Activated naive CD4-positive, alpha-beta T cell treated with Interleukin-2 at 50 U/mL for 16 hours (primary cell): ENCODE data around the gene KLHDC1.

Experiments used
- DNase-seq: peaks from one replicate; pipeline ENCODE4 v3.0.0-alpha.2; 2020

Gene KLHDC1

GRCh38 chr14:49796025-49796424, 103.1 kb downstream of the KLHDC1 start:
- no peak for DNase-seq
